HG03442 (cell line): ENCODE results near the gene TLK1.
"Not testable (repeated sequence)": the region's sequence is repeated elsewhere in the genome, so short reads cannot be mapped to it uniquely, and the experiment has no call there.

Experiments used
- ATAC-seq: cut with Tn5 transposase; IDR thresholded peaks from one replicate; pipeline ENCODE4 v1.9.1; 2021; ENCODE audit warnings: mild to moderate bottlenecking, moderate library complexity; ENCODE audit not compliant: unreplicated experiment

The TLK1 gene

DNA sequence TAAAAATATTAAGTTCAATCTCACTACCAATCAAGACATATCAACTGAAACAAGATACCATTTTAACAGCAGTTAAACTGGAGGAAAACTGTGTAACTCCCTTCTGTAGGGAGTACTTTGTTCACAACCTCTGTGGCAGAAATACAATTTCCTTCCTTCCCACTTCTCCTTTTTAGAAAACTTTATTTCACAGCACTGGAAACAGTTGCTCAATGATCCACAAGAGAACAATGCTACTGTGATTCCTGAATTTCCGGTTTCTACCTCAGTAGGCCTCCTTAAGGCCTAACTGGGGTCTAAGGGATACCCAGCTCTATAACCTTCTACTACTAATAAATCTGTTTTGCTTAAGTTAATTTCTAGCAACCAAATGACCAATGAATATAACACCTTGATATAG is 14.1 kb downstream of the TLK1 start:
- ATAC-seq, result no peak

GRCh38 chr2:171146071-171146470 is 14.6 kb downstream of the TLK1 start:
- ATAC-seq, result no peak

DNA sequence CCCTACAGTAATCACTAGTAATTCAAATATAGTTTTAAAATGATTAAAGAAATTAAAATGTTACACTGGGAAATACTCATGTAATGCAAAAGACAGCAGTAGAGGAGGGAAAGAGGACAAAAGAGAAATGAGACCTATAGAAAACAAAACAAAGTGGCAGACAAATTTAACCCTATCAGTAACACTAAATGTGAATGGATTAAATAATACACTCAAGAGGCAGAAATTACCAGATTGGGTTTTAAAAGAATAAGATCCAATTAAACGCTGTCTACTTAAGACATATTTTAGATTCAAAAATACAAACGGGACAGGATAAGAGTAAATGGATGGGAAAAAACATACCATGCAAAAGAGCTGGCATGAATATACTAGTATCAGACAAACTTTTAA is 17.0 kb downstream of the TLK1 start:
- ATAC-seq, result no peak

DNA sequence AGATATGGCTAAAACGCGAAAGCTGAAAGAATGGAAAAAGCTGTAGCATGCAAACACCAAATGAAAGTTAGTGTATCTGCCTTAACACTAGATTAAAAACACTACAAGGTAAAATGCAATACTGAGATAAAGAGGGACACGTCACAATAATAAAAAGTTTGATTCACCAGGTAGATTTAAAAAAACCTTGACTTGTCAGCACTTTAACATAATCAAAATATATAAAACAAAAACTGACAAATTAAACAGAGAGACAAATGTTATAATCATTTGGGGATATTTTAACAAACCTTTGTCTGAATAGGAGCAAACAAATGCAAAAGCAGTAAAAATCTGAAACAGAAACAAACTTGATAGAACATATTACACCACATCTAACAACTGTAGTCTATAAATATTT is 18.3 kb downstream of the TLK1 start:
- no peak for ATAC-seq

DNA sequence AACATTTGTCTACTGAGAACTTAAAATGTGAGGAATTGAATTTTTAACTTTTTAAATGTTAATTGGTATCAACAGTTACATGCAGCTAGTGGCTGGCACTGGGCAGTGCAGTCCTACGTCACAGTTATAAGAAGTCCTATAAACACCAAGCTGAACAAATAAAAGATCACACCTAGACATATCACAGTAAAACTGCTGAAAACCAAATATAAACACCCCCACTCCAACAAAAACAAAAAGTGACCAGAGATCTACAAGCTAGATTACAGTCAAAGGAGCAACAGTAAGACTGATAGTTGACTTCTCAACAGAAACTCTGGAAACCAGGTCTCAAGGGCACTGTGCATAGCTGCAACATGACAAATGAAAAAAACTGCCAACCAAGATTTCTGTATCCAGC is 19.4 kb downstream of the TLK1 start:
- ATAC-seq, result no peak

GRCh38 chr2:171139860-171140259 is 20.8 kb downstream of the TLK1 start:
- no peak for ATAC-seq

GRCh38 chr2:171136024-171136423 is 24.7 kb downstream of the TLK1 start:
- ATAC-seq, result peak; percentile 91

DNA sequence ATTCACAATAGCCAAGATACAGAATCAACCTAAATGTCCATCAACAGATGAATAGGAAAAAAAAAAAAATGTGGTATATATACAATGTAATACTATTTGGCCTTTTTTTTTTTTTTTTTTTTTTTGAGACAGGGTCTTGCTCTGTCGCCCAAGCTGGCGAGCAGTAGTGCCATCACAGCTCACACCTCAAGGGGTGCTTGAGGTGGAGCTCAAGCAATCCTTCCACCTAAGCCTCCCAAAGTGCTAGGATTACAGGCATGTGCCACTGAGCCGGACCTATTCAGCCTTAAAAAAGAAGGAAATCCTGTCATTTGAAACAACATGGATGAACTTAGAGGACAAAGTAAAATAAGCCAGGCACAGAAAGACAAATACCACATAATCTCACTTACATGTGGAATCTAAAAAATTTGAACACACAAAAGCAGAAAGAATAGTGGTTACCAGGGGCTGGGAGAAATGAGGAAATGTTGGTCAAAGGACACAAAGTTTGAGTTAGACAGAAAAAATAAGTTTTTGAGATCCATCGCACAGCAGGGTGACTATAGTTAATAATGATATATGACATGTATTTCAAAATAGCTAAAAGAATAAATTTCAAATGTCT is 26.0 kb downstream of the TLK1 start:
- ATAC-seq, result no peak

DNA sequence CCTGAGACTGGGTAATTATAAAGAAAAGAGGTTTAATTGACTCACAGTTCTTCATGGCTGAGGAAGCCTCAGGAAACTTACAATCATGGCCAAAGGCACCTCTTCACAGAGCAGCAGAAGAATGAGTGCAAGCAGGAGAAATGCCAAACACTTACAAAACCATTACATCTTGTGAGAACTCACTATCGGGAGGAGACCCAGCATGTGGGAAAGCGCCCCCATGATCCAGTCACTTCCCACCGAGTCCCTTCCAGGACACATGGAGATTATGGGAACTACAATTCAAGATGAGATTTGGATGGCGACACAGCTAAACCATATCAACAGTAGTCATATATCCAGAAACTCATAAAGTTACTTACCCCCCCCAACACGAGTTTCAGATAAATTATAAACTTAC is 28.6 kb downstream of the TLK1 start:
- no peak for ATAC-seq

DNA sequence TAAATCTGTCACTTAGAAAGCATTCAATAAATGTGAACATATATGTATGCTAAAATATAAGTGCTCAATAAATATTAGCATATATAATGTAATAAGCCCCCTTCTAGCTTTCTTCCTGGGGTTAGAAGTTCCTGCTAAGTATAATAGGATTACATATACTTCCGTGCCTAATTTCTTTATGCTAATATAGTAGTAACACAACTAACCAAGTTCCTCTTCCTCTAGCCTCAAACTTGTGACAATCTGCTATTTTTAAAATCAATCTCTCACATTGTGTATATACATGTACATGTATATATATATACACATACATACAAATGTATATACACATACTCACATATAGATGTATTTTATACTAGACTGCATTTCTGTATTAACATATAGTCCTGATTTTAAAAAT is 32.2 kb downstream of the TLK1 start:
- no peak for ATAC-seq

- ATAC-seq, result no peak
These were observed 36.2 kb downstream of the TLK1 start for GRCh38 chr2:171124541-171124940.

DNA sequence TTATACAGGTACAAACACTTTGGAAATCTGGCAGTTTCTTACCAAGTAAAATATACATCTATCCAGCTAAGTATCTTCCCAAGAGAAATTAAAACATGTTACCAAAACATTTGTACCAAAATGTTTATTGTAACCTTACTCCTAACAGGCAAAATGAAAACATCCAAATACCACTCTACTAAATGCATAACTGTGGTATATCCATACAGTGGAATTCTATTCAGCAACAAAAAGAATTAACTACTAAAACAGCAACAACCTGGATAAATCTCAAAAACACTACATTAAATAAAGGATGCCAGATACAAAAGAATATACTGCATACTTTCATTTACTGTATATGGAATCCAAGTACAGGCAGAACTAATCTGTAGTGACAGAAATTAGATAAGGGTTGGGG is 51.1 kb downstream of the TLK1 start:
- no peak for ATAC-seq

DNA sequence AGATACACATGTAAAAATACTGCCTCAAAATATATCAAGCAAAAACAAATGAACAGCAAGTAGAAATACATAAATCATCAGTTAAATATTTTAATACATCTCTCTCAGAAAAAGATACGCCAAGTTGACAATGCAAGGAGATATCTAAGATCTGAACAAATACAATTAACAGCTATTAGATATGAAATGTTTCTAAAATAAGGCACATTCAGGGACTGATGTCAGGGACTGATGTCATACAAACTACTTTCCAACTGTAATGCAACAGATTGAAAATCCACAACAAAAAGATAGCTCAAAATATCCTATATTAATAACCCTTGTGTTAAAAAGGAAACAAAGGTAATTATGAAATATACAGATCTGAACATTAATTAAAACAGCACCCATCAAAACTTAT is 51.7 kb downstream of the TLK1 start:
- no peak for ATAC-seq

- no peak for ATAC-seq
These were observed 52.9 kb downstream of the TLK1 start for GRCh38 chr2:171107803-171108202.

- no peak for ATAC-seq
These were observed 56.3 kb downstream of the TLK1 start for GRCh38 chr2:171104379-171104778.

- no peak for ATAC-seq
These were observed 57.9 kb downstream of the TLK1 start for GRCh38 chr2:171102802-171103201.

DNA sequence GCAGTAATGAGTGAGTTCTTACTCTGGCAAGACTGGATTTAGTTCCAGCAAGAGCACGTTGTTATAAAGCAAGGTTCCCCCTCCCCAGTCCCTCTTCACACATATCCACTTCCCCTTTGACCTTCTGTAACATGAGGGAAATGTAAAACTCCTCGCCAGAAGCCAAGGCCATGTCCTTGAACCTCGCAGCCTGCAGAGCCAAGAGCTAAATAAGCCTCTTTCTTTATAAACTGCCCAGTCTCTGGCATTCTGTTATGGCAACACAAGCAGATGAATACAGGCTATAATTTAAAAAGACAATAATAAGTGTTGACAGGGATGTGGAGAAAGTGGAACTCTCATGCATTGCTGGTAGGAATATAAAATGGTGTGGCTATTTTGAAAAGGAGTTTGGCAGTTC is 60.3 kb downstream of the TLK1 start:
- ATAC-seq, result no peak

- ATAC-seq, result no peak
These were observed 62.1 kb downstream of the TLK1 start for GRCh38 chr2:171098607-171099006.

DNA sequence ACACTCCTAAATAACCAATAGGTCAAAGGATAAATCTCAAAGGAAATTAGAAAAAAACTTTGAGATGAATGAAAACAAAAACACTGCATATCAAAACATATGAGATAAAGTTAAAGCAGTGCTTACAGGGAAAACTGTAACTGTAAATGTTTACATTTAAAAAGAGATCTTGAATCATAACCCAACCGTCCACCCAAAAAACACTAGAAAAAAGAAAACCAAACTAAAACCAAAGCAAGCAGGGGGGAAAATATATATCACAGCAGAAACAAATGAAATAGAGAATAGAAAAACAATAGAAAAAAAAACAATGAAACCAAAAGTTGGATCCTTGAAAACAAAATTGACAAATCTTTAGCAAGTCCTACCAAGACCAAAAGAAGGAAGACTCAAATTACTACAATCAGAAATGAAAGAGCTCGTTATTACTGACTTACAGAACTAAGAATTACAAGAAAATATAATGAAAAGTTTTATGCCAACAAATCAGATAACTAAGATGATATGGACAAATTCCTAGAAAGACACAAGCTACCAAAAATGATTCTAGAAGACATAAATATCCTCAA is 65.6 kb downstream of the TLK1 start:
- ATAC-seq, result no peak

DNA sequence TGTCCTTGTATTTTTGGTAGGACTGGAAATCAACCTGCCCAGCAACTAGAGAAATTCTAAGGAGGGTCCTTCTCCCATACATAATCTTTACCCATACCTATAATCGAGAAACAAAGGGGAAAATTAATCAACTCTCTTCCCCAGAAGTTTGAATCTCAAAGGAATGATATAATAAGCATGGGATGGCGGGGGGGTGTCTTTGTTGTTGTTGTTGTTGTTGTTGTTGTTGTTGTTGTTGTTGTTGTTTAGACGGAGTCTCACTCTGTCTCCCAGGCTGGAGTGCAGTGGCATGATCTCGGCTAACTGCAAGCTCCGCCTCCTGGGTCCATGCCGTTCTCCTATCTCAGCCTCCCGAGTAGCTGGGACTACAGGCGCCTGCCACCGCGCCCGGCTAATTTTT is 69.2 kb downstream of the TLK1 start:
- not testable (repeated sequence) for ATAC-seq

GRCh38 chr2:171089489-171089888 is 71.2 kb downstream of the TLK1 start:
- no peak for ATAC-seq

DNA sequence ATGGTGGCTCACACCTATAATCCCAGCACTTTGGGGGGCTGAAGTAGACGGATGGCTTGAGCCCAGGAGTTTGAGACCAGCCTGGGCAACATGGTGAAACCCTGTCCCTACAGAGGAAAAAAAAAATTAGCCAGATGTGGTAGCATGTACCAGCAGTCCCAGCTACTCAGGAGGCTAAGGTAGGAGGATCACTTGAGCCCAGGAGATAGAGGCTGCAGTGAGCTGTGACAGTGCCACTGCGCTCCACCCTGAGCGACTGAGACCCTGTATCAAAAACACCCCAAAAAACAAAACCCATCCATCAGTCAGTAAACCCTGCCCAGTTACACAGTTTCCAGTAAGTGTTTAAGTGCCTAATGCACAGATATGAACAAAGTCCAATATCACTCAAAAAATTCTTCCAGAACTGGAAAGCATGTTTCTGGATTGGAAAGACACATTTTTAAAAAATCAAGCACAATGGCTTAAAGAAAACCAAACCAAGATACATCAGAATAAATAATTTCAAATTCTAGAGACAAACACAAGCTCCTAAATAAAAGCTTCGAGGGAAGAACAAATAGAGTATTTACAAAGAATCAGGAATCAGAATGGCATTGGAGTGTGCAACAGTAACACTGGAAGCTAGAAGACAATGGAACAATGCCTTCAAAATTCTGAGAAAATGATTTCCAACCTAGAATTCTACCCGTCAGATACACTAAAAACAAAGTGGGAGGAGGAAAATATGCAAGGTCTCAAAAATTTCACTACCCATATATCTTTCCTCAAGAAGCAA is 72.4 kb downstream of the TLK1 start:
- no peak for ATAC-seq
